ENCODE data around the gene PDE6H.

PDE6H gene

GRCh38 chr12:14993117-14993516 lies 20.3 kb downstream of the PDE6H start:
- TF ChIP-seq, protein P1, sequence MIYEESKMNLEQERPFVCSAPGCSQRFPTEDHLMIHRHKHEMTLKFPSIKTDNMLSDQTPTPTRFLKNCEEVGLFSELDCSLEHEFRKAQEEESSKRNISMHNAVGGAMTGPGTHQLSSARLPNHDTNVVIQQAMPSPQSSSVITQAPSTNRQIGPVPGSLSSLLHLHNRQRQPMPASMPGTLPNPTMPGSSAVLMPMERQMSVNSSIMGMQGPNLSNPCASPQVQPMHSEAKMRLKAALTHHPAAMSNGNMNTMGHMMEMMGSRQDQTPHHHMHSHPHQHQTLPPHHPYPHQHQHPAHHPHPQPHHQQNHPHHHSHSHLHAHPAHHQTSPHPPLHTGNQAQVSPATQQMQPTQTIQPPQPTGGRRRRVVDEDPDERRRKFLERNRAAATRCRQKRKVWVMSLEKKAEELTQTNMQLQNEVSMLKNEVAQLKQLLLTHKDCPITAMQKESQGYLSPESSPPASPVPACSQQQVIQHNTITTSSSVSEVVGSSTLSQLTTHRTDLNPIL (CRISPR knock-in tag; IDR thresholded peaks at IDR 0.05; ENCODE audit: low read depth): 0 out of 2 replicates have a peak, but pooled peaks have one; percentile 6
- TF ChIP-seq, protein P2, sequence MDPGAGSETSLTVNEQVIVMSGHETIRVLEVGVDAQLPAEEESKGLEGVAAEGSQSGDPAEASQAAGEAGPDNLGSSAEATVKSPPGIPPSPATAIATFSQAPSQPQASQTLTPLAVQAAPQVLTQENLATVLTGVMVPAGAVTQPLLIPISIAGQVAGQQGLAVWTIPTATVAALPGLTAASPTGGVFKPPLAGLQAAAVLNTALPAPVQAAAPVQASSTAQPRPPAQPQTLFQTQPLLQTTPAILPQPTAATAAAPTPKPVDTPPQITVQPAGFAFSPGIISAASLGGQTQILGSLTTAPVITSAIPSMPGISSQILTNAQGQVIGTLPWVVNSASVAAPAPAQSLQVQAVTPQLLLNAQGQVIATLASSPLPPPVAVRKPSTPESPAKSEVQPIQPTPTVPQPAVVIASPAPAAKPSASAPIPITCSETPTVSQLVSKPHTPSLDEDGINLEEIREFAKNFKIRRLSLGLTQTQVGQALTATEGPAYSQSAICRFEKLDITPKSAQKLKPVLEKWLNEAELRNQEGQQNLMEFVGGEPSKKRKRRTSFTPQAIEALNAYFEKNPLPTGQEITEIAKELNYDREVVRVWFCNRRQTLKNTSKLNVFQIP (CRISPR knock-in tag; IDR thresholded peaks at IDR 0.05; ENCODE audit: borderline replicate concordance, low read depth): no peak
- TF ChIP-seq ISL1 (CRISPR knock-in tag; IDR thresholded peaks at IDR 0.05): peak; percentile 66; the same call in 1 of the 2 replicates
- peak; percentile 59 for ATAC-seq

- peak; percentile 92 for ATAC-seq
- TF ChIP-seq ZNF70 (CRISPR knock-in tag; IDR thresholded peaks at IDR 0.05): no peak
- no peak for TF ChIP-seq TOX (CRISPR knock-in tag; IDR thresholded peaks at IDR 0.05; ENCODE audit: borderline replicate concordance)
- TF ChIP-seq PPARA (CRISPR knock-in tag; IDR thresholded peaks at IDR 0.05; ENCODE audit: borderline replicate concordance): no peak
- TF ChIP-seq SNAI2 (CRISPR knock-in tag; IDR thresholded peaks at IDR 0.05): no peak
- no peak for TF ChIP-seq GLIS3 (CRISPR knock-in tag; IDR thresholded peaks at IDR 0.05)
- no peak for TF ChIP-seq ZFP3 (CRISPR knock-in tag; IDR thresholded peaks at IDR 0.05)
- no peak for TF ChIP-seq ISL1 (CRISPR knock-in tag; IDR thresholded peaks at IDR 0.05)
- no peak; the same call in 1 of the 2 replicates for TF ChIP-seq CSDC2 (CRISPR knock-in tag; IDR thresholded peaks at IDR 0.05)
- no peak for TF ChIP-seq PATZ1 (CRISPR knock-in tag; IDR thresholded peaks at IDR 0.05; ENCODE audit: borderline replicate concordance)
- no peak for TF ChIP-seq TCF4 (CRISPR knock-in tag; IDR thresholded peaks at IDR 0.05; ENCODE audit: borderline replicate concordance)
Measured at GRCh38 chr12:14993537-14994266, 20.9 kb downstream of the PDE6H start.

- ATAC-seq: no peak
- no peak for TF ChIP-seq PPARA (CRISPR knock-in tag; IDR thresholded peaks at IDR 0.05; ENCODE audit: borderline replicate concordance)
- no peak for TF ChIP-seq ZNF565 (CRISPR knock-in tag; conservative IDR thresholded peaks at IDR 0.05; ENCODE audit: low read depth)
- TF ChIP-seq PATZ1 (CRISPR knock-in tag; IDR thresholded peaks at IDR 0.05; ENCODE audit: borderline replicate concordance): no peak
- no peak for TF ChIP-seq ZFP3 (CRISPR knock-in tag; IDR thresholded peaks at IDR 0.05)
- no peak for TF ChIP-seq ZC3H10 (CRISPR knock-in tag; IDR thresholded peaks at IDR 0.05)
- no peak for TF ChIP-seq CSRNP3 (CRISPR knock-in tag; IDR thresholded peaks at IDR 0.05)
- no peak for TF ChIP-seq TOX (CRISPR knock-in tag; IDR thresholded peaks at IDR 0.05; ENCODE audit: borderline replicate concordance)
- TF ChIP-seq RARB (CRISPR knock-in tag; IDR thresholded peaks at IDR 0.05): no peak
- no peak for TF ChIP-seq ZNF70 (CRISPR knock-in tag; IDR thresholded peaks at IDR 0.05)
- no peak for TF ChIP-seq SNAI2 (CRISPR knock-in tag; IDR thresholded peaks at IDR 0.05)
- TF ChIP-seq ARNTL (CRISPR knock-in tag; IDR thresholded peaks at IDR 0.05; ENCODE audit: borderline replicate concordance, low read depth): no peak
- TF ChIP-seq ZNF8 (CRISPR knock-in tag; IDR thresholded peaks at IDR 0.05): no peak
- TF ChIP-seq TCF4 (CRISPR knock-in tag; IDR thresholded peaks at IDR 0.05; ENCODE audit: borderline replicate concordance): no peak
Measured at GRCh38 chr12:14994610-14995009, 21.8 kb downstream of the PDE6H start.
